HEK293 (cell line): ENCODE data around the gene FAAP100.
A peak's percentile ranks its signal among the peaks of the same experiment; 100 is the strongest.

Experiments
- CTCF ChIA-PET: fragments of 350-600 bp; formaldehyde crosslinking; extraction: SDS; loops from one replicate; lab custom pipeline; 2021; ENCODE audit warnings: antibody characterized with exemption; lab: Yijun Ruan, JAX
- POLR2A ChIA-PET: fragments of 300-600 bp; formaldehyde crosslinking; extraction: SDS; loops from one replicate; lab custom pipeline; 2020; ENCODE audit warnings: antibody characterized with exemption, inconsistent platforms; lab: Yijun Ruan, JAX
- H3K27ac ChIP-seq: fragments of 200-500 bp; sonication (Bioruptor generic); 2 replicates; pipeline ENCODE4 v1.5.1; 2014; ENCODE audit warnings: low read depth, low read length, control low read depth, inconsistent platforms; ENCODE audit errors: extremely low read depth
- H3K36me3 ChIP-seq, 2 experiments: fragments of 200-500 bp in 1 of 2; sonication (Bioruptor generic) in 1 of 2; 1 replicate in 1 of 2; 2 replicates in 1 of 2; pipeline ENCODE4 v1.5.1; 2014 to 2017; ENCODE audit warnings: inconsistent platforms in 2 of 2, low read length in 2 of 2; ENCODE audit not compliant: control insufficient read depth in 2 of 2, insufficient read depth in 1 of 2
- H3K4me1 ChIP-seq: fragments of 200-500 bp; sonication (Bioruptor generic); 2 replicates; pipeline ENCODE4 v1.5.1; 2014; ENCODE audit warnings: mild to moderate bottlenecking, low read length, inconsistent platforms; ENCODE audit not compliant: control insufficient read depth, insufficient read depth
- H3K4me3 ChIP-seq: 2 replicates; pipeline ENCODE4 v1.5.1; 2011; ENCODE audit warnings: low read depth, mild to moderate bottlenecking, control low read depth, low read length, moderate library complexity
- H3K9me3 ChIP-seq: fragments of 200-500 bp; sonication (Bioruptor generic); 2 replicates; pipeline ENCODE4 v1.5.1; 2014; ENCODE audit warnings: low read depth, low read length, inconsistent platforms; ENCODE audit not compliant: control insufficient read depth, insufficient read depth
- GLIS1 ChIP-seq: fragments of 450-650 bp; formaldehyde crosslinking; IDR thresholded peaks from 2 replicates; pipeline ENCODE4 v1.5.1; 2016; ENCODE audit warnings: missing biosample characterization, missing genetic modification characterization
- OSR2 ChIP-seq: fragments of 450-650 bp; formaldehyde crosslinking; IDR thresholded peaks from 2 replicates; pipeline ENCODE4 v1.5.1; 2016; ENCODE audit warnings: missing biosample characterization, missing genetic modification characterization
- SP7 ChIP-seq: fragments of 450-650 bp; formaldehyde crosslinking; IDR thresholded peaks from 2 replicates; pipeline ENCODE4 v1.5.1; 2016; ENCODE audit warnings: missing biosample characterization, missing genetic modification characterization
- ZBTB8A ChIP-seq: fragments of 450-650 bp; formaldehyde crosslinking; IDR thresholded peaks from 2 replicates; pipeline ENCODE4 v1.5.1; 2016; ENCODE audit warnings: missing biosample characterization, missing genetic modification characterization
- ZIC2 ChIP-seq: fragments of 450-650 bp; formaldehyde crosslinking; IDR thresholded peaks from 2 replicates; pipeline ENCODE4 v1.5.1; 2016; ENCODE audit warnings: missing biosample characterization, missing genetic modification characterization
- ZNF140 ChIP-seq: fragments of 450-650 bp; formaldehyde crosslinking; IDR thresholded peaks from 2 replicates; pipeline ENCODE4 v1.5.1; 2016; ENCODE audit warnings: missing biosample characterization, missing genetic modification characterization
- ZNF169 ChIP-seq: fragments of 450-650 bp; formaldehyde crosslinking; IDR thresholded peaks from 2 replicates; pipeline ENCODE4 v1.5.1; 2016; ENCODE audit warnings: missing biosample characterization, missing genetic modification characterization
- ZNF175 ChIP-seq: fragments of 450-650 bp; formaldehyde crosslinking; IDR thresholded peaks from 2 replicates; pipeline ENCODE4 v1.5.1; 2016; ENCODE audit warnings: missing biosample characterization, missing genetic modification characterization
- ZNF341 ChIP-seq: fragments of 450-650 bp; formaldehyde crosslinking; IDR thresholded peaks from 2 replicates; pipeline ENCODE4; 2016; ENCODE audit warnings: low read depth, missing biosample characterization, missing genetic modification characterization
- ZNF423 ChIP-seq: fragments of 450-650 bp; formaldehyde crosslinking; IDR thresholded peaks from 2 replicates; pipeline ENCODE4 v1.5.1; 2016; ENCODE audit warnings: missing biosample characterization, missing genetic modification characterization
- ZNF529 ChIP-seq: fragments of 450-650 bp; formaldehyde crosslinking; IDR thresholded peaks from 2 replicates; pipeline ENCODE4 v1.5.1; 2017; ENCODE audit warnings: missing genetic modification characterization, missing biosample characterization; ENCODE audit not compliant: insufficient replicate concordance
- ZNF548 ChIP-seq: fragments of 450-650 bp; formaldehyde crosslinking; IDR thresholded peaks from 2 replicates; pipeline ENCODE4 v1.5.1; 2016; ENCODE audit warnings: missing biosample characterization, missing genetic modification characterization
- ZNF561 ChIP-seq: fragments of 450-650 bp; IDR thresholded peaks from 2 replicates; pipeline ENCODE4 v1.5.1; 2018; ENCODE audit warnings: missing biosample characterization, missing genetic modification characterization, borderline replicate concordance
- ZNF747 ChIP-seq: fragments of 450-650 bp; formaldehyde crosslinking; IDR thresholded peaks from 2 replicates; pipeline ENCODE4 v1.5.1; 2016; ENCODE audit warnings: missing biosample characterization, missing genetic modification characterization
- TF ChIP-seq, protein P1 (sequence below): fragments of 450-650 bp; formaldehyde crosslinking; IDR thresholded peaks from 2 replicates; pipeline ENCODE4 v1.5.1; 2016; ENCODE audit warnings: missing biosample characterization, missing genetic modification characterization
- TF ChIP-seq, protein P2 (sequence below): fragments of 450-650 bp; IDR thresholded peaks from 2 replicates; pipeline ENCODE4 v1.5.1; 2018; ENCODE audit warnings: missing biosample characterization, mild to moderate bottlenecking, missing genetic modification characterization
- TF ChIP-seq, protein P3 (sequence below): fragments of 450-650 bp; formaldehyde crosslinking; IDR thresholded peaks from 2 replicates; pipeline ENCODE4 v1.5.1; 2016; ENCODE audit warnings: missing biosample characterization, missing genetic modification characterization
- TF ChIP-seq, protein P4 (sequence below): fragments of 450-650 bp; formaldehyde crosslinking; IDR thresholded peaks from 2 replicates; pipeline ENCODE4 v1.5.1; 2016; ENCODE audit warnings: missing biosample characterization, missing genetic modification characterization

The FAAP100 gene

DNA sequence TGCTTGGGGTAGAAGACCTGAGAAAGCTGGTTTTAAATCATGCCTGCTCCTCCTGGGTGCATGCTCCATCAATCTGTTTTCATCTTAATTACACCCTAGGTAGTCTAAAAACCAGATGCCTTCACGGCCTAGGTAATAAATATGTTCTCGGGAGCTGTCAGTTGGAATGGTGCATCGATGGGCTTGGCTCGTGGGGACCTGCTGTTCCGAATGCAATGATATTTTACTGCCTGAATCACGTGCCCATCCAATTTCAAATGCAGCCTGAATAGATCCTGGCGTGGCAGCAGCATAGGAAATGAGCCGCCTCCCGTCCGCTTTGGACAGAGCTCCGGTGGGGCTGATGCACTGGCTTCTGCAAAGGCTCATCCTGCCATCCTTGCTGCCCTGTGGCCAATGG lies 18.8 kb upstream of the FAAP100 start:
- TF ChIP-seq ZNF529 (tag by site-specific recombination) (no peak), ZIC2 (tag by site-specific recombination) (peak; percentile 72), OSR2 (peak; percentile 87), ZNF548 (tag by site-specific recombination) (no peak), ZNF341 (no peak), ZNF561 (tag by site-specific recombination) (peak; percentile 33; the same call in 1 of the 2 replicates), ZNF169 (tag by site-specific recombination) (no peak), ZNF140 (no peak), ZNF175 (no peak), ZBTB8A (0 out of 2 replicates have a peak, but pooled peaks have one; percentile 17), SP7 (tag by site-specific recombination) (peak; percentile 61), ZNF423 (tag by site-specific recombination) (no peak)
- TF ChIP-seq, protein P1, sequence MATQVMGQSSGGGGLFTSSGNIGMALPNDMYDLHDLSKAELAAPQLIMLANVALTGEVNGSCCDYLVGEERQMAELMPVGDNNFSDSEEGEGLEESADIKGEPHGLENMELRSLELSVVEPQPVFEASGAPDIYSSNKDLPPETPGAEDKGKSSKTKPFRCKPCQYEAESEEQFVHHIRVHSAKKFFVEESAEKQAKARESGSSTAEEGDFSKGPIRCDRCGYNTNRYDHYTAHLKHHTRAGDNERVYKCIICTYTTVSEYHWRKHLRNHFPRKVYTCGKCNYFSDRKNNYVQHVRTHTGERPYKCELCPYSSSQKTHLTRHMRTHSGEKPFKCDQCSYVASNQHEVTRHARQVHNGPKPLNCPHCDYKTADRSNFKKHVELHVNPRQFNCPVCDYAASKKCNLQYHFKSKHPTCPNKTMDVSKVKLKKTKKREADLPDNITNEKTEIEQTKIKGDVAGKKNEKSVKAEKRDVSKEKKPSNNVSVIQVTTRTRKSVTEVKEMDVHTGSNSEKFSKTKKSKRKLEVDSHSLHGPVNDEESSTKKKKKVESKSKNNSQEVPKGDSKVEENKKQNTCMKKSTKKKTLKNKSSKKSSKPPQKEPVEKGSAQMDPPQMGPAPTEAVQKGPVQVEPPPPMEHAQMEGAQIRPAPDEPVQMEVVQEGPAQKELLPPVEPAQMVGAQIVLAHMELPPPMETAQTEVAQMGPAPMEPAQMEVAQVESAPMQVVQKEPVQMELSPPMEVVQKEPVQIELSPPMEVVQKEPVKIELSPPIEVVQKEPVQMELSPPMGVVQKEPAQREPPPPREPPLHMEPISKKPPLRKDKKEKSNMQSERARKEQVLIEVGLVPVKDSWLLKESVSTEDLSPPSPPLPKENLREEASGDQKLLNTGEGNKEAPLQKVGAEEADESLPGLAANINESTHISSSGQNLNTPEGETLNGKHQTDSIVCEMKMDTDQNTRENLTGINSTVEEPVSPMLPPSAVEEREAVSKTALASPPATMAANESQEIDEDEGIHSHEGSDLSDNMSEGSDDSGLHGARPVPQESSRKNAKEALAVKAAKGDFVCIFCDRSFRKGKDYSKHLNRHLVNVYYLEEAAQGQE (tag by site-specific recombination), result no peak
- TF ChIP-seq, protein P2, sequence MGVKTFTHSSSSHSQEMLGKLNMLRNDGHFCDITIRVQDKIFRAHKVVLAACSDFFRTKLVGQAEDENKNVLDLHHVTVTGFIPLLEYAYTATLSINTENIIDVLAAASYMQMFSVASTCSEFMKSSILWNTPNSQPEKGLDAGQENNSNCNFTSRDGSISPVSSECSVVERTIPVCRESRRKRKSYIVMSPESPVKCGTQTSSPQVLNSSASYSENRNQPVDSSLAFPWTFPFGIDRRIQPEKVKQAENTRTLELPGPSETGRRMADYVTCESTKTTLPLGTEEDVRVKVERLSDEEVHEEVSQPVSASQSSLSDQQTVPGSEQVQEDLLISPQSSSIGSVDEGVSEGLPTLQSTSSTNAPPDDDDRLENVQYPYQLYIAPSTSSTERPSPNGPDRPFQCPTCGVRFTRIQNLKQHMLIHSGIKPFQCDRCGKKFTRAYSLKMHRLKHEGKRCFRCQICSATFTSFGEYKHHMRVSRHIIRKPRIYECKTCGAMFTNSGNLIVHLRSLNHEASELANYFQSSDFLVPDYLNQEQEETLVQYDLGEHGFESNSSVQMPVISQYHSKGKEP (tag by site-specific recombination), result peak; percentile 50; the same call in 1 of the 2 replicates
- TF ChIP-seq, protein P3, sequence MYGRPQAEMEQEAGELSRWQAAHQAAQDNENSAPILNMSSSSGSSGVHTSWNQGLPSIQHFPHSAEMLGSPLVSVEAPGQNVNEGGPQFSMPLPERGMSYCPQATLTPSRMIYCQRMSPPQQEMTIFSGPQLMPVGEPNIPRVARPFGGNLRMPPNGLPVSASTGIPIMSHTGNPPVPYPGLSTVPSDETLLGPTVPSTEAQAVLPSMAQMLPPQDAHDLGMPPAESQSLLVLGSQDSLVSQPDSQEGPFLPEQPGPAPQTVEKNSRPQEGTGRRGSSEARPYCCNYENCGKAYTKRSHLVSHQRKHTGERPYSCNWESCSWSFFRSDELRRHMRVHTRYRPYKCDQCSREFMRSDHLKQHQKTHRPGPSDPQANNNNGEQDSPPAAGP, result no peak
- TF ChIP-seq, protein P4, sequence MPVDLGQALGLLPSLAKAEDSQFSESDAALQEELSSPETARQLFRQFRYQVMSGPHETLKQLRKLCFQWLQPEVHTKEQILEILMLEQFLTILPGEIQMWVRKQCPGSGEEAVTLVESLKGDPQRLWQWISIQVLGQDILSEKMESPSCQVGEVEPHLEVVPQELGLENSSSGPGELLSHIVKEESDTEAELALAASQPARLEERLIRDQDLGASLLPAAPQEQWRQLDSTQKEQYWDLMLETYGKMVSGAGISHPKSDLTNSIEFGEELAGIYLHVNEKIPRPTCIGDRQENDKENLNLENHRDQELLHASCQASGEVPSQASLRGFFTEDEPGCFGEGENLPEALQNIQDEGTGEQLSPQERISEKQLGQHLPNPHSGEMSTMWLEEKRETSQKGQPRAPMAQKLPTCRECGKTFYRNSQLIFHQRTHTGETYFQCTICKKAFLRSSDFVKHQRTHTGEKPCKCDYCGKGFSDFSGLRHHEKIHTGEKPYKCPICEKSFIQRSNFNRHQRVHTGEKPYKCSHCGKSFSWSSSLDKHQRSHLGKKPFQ (tag by site-specific recombination), result no peak

DNA sequence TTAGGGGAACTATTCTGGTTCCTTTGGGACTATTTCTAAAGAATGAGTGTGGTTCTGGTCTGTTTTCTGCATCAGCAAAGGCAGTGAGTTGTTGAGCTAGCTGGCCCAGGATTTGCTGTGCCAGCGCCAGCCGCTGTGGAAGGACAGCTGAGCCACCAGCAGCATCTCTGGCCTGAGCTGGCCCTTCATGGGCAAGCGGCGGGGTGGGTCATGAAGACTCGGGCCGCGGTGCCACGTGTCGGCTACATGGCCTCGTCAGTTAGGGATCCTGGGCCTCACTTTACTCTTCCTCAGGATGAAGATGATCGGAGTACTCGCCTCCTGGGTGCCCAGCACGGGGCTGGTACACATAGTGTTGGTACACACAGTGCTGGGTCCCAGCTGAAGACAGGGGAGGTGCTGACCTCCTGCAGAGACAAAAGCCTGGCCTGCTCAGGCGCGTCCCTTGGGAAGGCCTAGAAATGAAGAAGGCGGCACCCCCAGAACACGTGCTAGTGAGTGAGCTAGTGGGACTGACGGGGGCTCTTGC lies 17.9 kb upstream of the FAAP100 start:
- ChIA-PET CTCF (interaction anchor here (1.9 to 7.8 kb wide), 2 partner anchors 10 to 31 kb away, joined by 5 to 69 read pairs; no protein-coding TSS in a partner anchor), POLR2A (interaction anchor here (0.5 to 2.1 kb wide), 3 partner anchors 14 to 215 kb away, joined by 3 to 5 read pairs (median 4); no protein-coding TSS in a partner anchor)
- Histone ChIP-seq H3K4me1 (peaks cover 29% of the 10 kb centered on the region), H3K27ac (no peak overlapping the region), H3K4me3 (no peak overlapping the region), H3K36me3 (peaks cover 20 to 95% of the 10 kb centered on the region in 2 experiments), H3K9me3 (no peaks in the 10 kb centered on the region)
- TF ChIP-seq ZNF747 (tag by site-specific recombination) (no peak), GLIS1 (tag by site-specific recombination) (peak; percentile 51)

More for the DNA sequence above, 18.8 kb upstream of the FAAP100 start:
- no peaks in the 10 kb centered on the region for H3K9me3 ChIP-seq
- H3K4me1 ChIP-seq, result peaks cover 29% of the 10 kb centered on the region
- CTCF ChIA-PET, result interaction anchor here (7.8 kb wide), 1 partner anchor 30 kb away, joined by 69 read pairs; no protein-coding TSS in a partner anchor
- H3K4me3 ChIP-seq, result no peak overlapping the region
- H3K27ac ChIP-seq, result no peak overlapping the region
- H3K36me3 ChIP-seq, result peaks cover 11 to 94% of the 10 kb centered on the region in 2 experiments
- POLR2A ChIA-PET, result interaction anchor here (1.1 kb wide), 1 partner anchor 10 kb away, joined by 3 read pairs; no protein-coding TSS in a partner anchor
